Heart right ventricle (tissue), 16 donors: ENCODE data around the gene DCLK3. TPM values are rescaled to one million over a fixed set of nuclear protein-coding genes. Genes with fewer than 3 reads are reported as not detected.

Experiments used
- ATAC-seq, 8 donors: fragments of 200-7000 bp; cut with Tn5 transposase; one replicate each; pipeline ENCODE4 v1.9.1; 2020; ENCODE audit warnings: mild to moderate bottlenecking in 8 of 8, moderate library complexity in 8 of 8, moderate number of reproducible peaks in 1 of 8
- DNase-seq, 2 donors: peaks; one replicate each; pipeline ENCODE4 v3.0.0-alpha.2; 2020
- H3K27ac ChIP-seq, 10 donors: fragments of 200-600 bp; sonication (generic) in 2 of 10; one replicate each; pipeline versions ENCODE4 v1.5.0 to v1.8.0; 2020 to 2022; ENCODE audit warnings: mild to moderate bottlenecking in 3 of 10
- H3K27me3 ChIP-seq, 7 donors: fragments of 200-600 bp; one replicate each; pipeline ENCODE4 v1.8.0; 2021 to 2022; ENCODE audit warnings: mild to moderate bottlenecking in 2 of 7
- H3K36me3 ChIP-seq, 9 donors: fragments of 200-600 bp; sonication (generic) in 1 of 9; one replicate each; pipeline versions ENCODE4 v1.5.0 to v1.8.0; 2020 to 2022; ENCODE audit warnings: mild to moderate bottlenecking in 2 of 9
- H3K4me1 ChIP-seq, 9 donors: fragments of 200-600 bp; sonication (generic) in 1 of 9; one replicate each; pipeline versions ENCODE4 v1.5.0 to v1.8.0; 2020 to 2022; ENCODE audit warnings: mild to moderate bottlenecking in 4 of 9
- H3K4me3 ChIP-seq, 10 donors: fragments of 200-600 bp; sonication (generic) in 2 of 10; one replicate each; pipeline versions ENCODE4 v1.5.0 to v1.8.0; 2020 to 2022; ENCODE audit warnings: mild to moderate bottlenecking in 7 of 10, moderate library complexity in 2 of 10
- H3K9me3 ChIP-seq, 11 donors: fragments of 200-600 bp in 10 of 11; sonication (generic) in 2 of 11; one replicate each; pipeline versions ENCODE4 v1.5.0 to v1.8.0; 2013 to 2022; ENCODE audit warnings: mild to moderate bottlenecking in 2 of 11, control low read depth in 1 of 11, moderate library complexity in 1 of 11
- CTCF ChIP-seq, 9 donors: fragments of 200-600 bp; sonication (generic) in 2 of 9; IDR thresholded peaks; one replicate each; pipeline versions ENCODE4 v1.5.0 to v1.8.0; 2021 to 2022; ENCODE audit warnings: antibody characterized with exemption in 9 of 9, mild to moderate bottlenecking in 5 of 9, moderate library complexity in 1 of 9
- WGBS, 2 donors: extraction: QIAGEN DNeasy Blood & Tissue Kit; methylation state at CpG; one replicate each; pipeline ENCODE4 v1.1.7; 2013; ENCODE audit warnings: inconsistent platforms in 1 of 2; 5-methylcytosine and 5-hydroxymethylcytosine counted together
- intact Hi-C, 10 donors: fragments of 100-400 bp; cut with DNase I; formaldehyde crosslinking; loops; one replicate each; pipeline versions ENCODE4 v1.11.1 to v1.14.2; 2022
- polyA plus RNA-seq, 2 donors: library from polyadenylated mRNA; stranded (reverse); fragments of 200-250 nt; gene quantifications; one replicate each; pipeline ENCODE4 v1.2.3, GENCODE V29; 2013
- total RNA-seq, 10 donors: library from RNA; stranded (reverse); fragmentation: NEBNext Ultra II Directional in 3 of 10; extraction: Animal tissue kit (Norgen Biotek cat#: 25700) in 3 of 10; gene quantifications; one replicate each; pipeline versions ENCODE4 v1.2.1 to v1.2.4, GENCODE V29; 2021 to 2023
- donor health status: Arrhythmogenic right ventricular cardiomyopathy.
- donor health status: ischemic (EF 13 %, LVEDD 7.1; RV severe dilation, severe dysfunction).
- donor health status: healthy with polysubstance abuse.
- donor health status: DM: no; HTN: yes; CAD: no.
- donor health status: DM: no; HTN: no; CAD: no.
- donor health status: ischemic (EF 25% LVEDD 6.9; RV normal size, moderate dysfunction).
- donor health status: ischemic (EF 25% LVEDD 5.7; RV mildly dilated, moderate dysfunction).
- donor health status: healthy.
- donor health status: DM: yes; HTN: yes; CAD: no.
- donor health status: Ischemic cardiomyopathy.
- donor health status: ischemic (EF 35%, LVEDD 5.7; RV mildly dilated, moderate dysfunction).
- donor health status: nonischemic (EF 11% LVEDD 7.7; RV severe dilation, severe dysfunction).
- donor health status: DM: yes; HTN: yes; CAD: no.
- donor health status: PGD.
- donor health status: ischemic (EF 29% LVEDD 5.4; RV normal size, mild dysfunction).
- donor health status: nonischemic (EF 23%, LVEDD 6.1; RV moderate dilation, normal function).

DCLK3 gene
- total and polyA plus RNA-seq, 12 donors, result 0.04 to 1.0 (median 0.19) TPM

- Histone ChIP-seq H3K4me3 (no peak overlapping the region), H3K27ac (no peak overlapping the region), H3K36me3 (no peaks in the 10 kb centered on the region), H3K27me3 (peaks cover 0 to 16% (median 4%) of the 10 kb centered on the region in 7 donors), H3K9me3 (peaks cover 0 to 12% (median 0%) of the 10 kb centered on the region in 11 donors), H3K4me1 (no peaks in the 10 kb centered on the region)
- DNase-seq (no peak), ATAC-seq (peak in 1 of 8 donors; percentile 17)
- no peak for TF ChIP-seq CTCF (IDR thresholded peaks at IDR 0.05)
- WGBS, 2 donors, result 61 to 75% methylated on average over 1 of the region's 1 CpG
- intact Hi-C loops, result no loop called here
Measured at GRCh38 chr3:36751326-36751725, 13.0 kb downstream of the DCLK3 start.

GRCh38 chr3:36750737-36751136, 13.6 kb downstream of the DCLK3 start:
- Histone ChIP-seq H3K27me3 (peaks cover 0 to 11% (median 0%) of the 10 kb centered on the region in 7 donors), H3K9me3 (peaks cover 0 to 12% (median 0%) of the 10 kb centered on the region in 11 donors), H3K36me3 (no peaks in the 10 kb centered on the region), H3K4me3 (no peak overlapping the region), H3K4me1 (no peaks in the 10 kb centered on the region), H3K27ac (no peak overlapping the region)
- no peak for TF ChIP-seq CTCF (IDR thresholded peaks at IDR 0.05)
- intact Hi-C loops, result no loop called here
- WGBS, 2 donors, result 48 to 58% methylated on average over 6 of the region's 6 CpGs
- ATAC-seq (peak in 5 of 8 donors; percentile 35 to 92 (median 44)), DNase-seq (no peak)

GRCh38 chr3:36744763-36745162, 19.6 kb downstream of the DCLK3 start:
- intact Hi-C loops, result no loop called here
- ATAC-seq, result no peak
- no peaks in the 10 kb centered on the region for H3K27me3 ChIP-seq
- H3K4me1 ChIP-seq, result no peaks in the 10 kb centered on the region
- DNase-seq, result no peak
- H3K9me3 ChIP-seq, result peaks cover 0 to 12% (median 0%) of the 10 kb centered on the region in 11 donors
- H3K27ac ChIP-seq, result no peak overlapping the region
- no peak overlapping the region for H3K4me3 ChIP-seq
- TF ChIP-seq CTCF (IDR thresholded peaks at IDR 0.05), result no peak
- WGBS, 2 donors, result 76 to 80% methylated on average over 6 of the region's 6 CpGs
- H3K36me3 ChIP-seq, result no peaks in the 10 kb centered on the region

GRCh38 chr3:36743826-36744225, 20.5 kb downstream of the DCLK3 start:
- Histone ChIP-seq H3K27me3 (no peaks in the 10 kb centered on the region), H3K4me1 (peaks cover 0 to 8% (median 4%) of the 10 kb centered on the region in 9 donors), H3K4me3 (no peak overlapping the region), H3K27ac (no peak overlapping the region), H3K9me3 (peaks cover 0 to 12% (median 0%) of the 10 kb centered on the region in 11 donors), H3K36me3 (no peaks in the 10 kb centered on the region)
- no peak for DNase-seq
- intact Hi-C loops, result no loop called here
- TF ChIP-seq CTCF (IDR thresholded peaks at IDR 0.05), result no peak
- ATAC-seq, result no peak
- 95 to 99% methylated on average over 2 of the region's 2 CpGs for WGBS, 2 donors
